Testis (tissue), 2 donors: ENCODE data around the gene HNRNPU.

Experiments
- POLR2A ChIP-seq: fragments of 450-650 bp; IDR thresholded peaks from one replicate; pipeline ENCODE4 v1.6.1; 2017; ENCODE audit warnings: antibody characterized with exemption, mild to moderate bottlenecking, moderate library complexity
- TF ChIP-seq, protein P1 (sequence below), 3 experiments: fragments of 450-650 bp in 2 of 3; fragments of 200-600 bp in 1 of 3; sonication (generic) in 1 of 3; IDR thresholded peaks; one replicate each; pipeline ENCODE4 v1.5.1; 2016 to 2019; ENCODE audit warnings: antibody characterized with exemption in 3 of 3, mild to moderate bottlenecking in 2 of 3, moderate library complexity in 1 of 3

GRCh38 chr1:244835276-244836134 lies 28.8 kb downstream of the HNRNPU start, which contains the start of gene COX20:
- TF ChIP-seq, protein P1, sequence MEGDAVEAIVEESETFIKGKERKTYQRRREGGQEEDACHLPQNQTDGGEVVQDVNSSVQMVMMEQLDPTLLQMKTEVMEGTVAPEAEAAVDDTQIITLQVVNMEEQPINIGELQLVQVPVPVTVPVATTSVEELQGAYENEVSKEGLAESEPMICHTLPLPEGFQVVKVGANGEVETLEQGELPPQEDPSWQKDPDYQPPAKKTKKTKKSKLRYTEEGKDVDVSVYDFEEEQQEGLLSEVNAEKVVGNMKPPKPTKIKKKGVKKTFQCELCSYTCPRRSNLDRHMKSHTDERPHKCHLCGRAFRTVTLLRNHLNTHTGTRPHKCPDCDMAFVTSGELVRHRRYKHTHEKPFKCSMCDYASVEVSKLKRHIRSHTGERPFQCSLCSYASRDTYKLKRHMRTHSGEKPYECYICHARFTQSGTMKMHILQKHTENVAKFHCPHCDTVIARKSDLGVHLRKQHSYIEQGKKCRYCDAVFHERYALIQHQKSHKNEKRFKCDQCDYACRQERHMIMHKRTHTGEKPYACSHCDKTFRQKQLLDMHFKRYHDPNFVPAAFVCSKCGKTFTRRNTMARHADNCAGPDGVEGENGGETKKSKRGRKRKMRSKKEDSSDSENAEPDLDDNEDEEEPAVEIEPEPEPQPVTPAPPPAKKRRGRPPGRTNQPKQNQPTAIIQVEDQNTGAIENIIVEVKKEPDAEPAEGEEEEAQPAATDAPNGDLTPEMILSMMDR (IDR thresholded peaks at IDR 0.05): no peak
- TF ChIP-seq POLR2A: peak; percentile 25
